Muscle of arm (tissue), 12 donors: ENCODE measurements around the gene PIK3IP1. TPM values are rescaled to one million over a fixed set of nuclear protein-coding genes. Genes with fewer than 3 reads are reported as not detected.

Experiments used
- polyA plus RNA-seq, 12 donors: library from polyadenylated mRNA; unstranded; fragments of 120-200 nt; gene quantifications; one replicate each; pipeline ENCODE4 v1.2.1, GENCODE V29; 2013; ENCODE audit not compliant: insufficient read length in 12 of 12

The PIK3IP1 gene
- polyA plus RNA-seq, 12 donors, result 1.9 to 8.7 (median 4.2) TPM; not detected in 1

Other genes starting within 250 kb of the PIK3IP1 start
- 100 to 1,000 TPM in 11 of 12 donors, not detected in 1; 113 to 288 (median 218) TPM for gene SMTN, start 211.2 kb downstream of the PIK3IP1 start, polyA plus RNA-seq
- gene SELENOM, start 184.9 kb downstream of the PIK3IP1 start, polyA plus RNA-seq, result 10 to 100 TPM in 11 of 12 donors, not detected in 1; 12.7 to 29.7 (median 17.7) TPM
- 1 to 10 TPM in 6 of 12 donors, under 1 TPM in 4, not detected in 2; 0.31 to 1.8 (median 1.1) TPM for gene INPP5J, start 169.5 kb downstream of the PIK3IP1 start, polyA plus RNA-seq
- under 1 TPM in 1 of 12 donors, not detected in 11; 0.14 TPM for gene PLA2G3, start 152.0 kb downstream of the PIK3IP1 start, polyA plus RNA-seq
- 10 to 100 TPM in 11 of 12 donors, not detected in 1; 18.8 to 32.3 (median 24.6) TPM for gene RNF185, start 132.3 kb downstream of the PIK3IP1 start, polyA plus RNA-seq
- 10 to 100 TPM in 11 of 12 donors, not detected in 1; 17.9 to 34.8 (median 22.7) TPM for gene LIMK2, start 80.2 kb downstream of the PIK3IP1 start, polyA plus RNA-seq
- gene PATZ1, start 53.9 kb upstream of the PIK3IP1 start, polyA plus RNA-seq, result 10 to 100 TPM in 11 of 12 donors, not detected in 1; 19.9 to 30.4 (median 22.2) TPM
- 10 to 100 TPM in 11 of 12 donors, not detected in 1; 50.9 to 90.6 (median 77.5) TPM for gene DRG1, start 107.1 kb upstream of the PIK3IP1 start, polyA plus RNA-seq
- 10 to 100 TPM in 11 of 12 donors, not detected in 1; 27.5 to 52.1 (median 30.8) TPM for gene EIF4ENIF1, start 197.4 kb upstream of the PIK3IP1 start, polyA plus RNA-seq
- gene SFI1, start 204.0 kb upstream of the PIK3IP1 start, polyA plus RNA-seq, result 10 to 100 TPM in 6 of 12 donors, 1 to 10 TPM in 5, not detected in 1; 5.8 to 28.7 (median 10.8) TPM